Measurements from ENCODE around the gene CASP10. TPM values are rescaled to one million over a fixed set of nuclear protein-coding genes. Genes with fewer than 3 reads are reported as not detected.
"Not testable (repeated sequence)": the region's sequence is repeated elsewhere in the genome, so short reads cannot be mapped to it uniquely, and the experiment has no call there.

CASP10 gene
- total RNA-seq, 2 donors from 2014 or later = 44.3 to 56.0 TPM

GRCh38 chr2:201219328-201220096 is 36.6 kb downstream of the CASP10 start:
- DNase-seq = peak; percentile 45 to 83
- intact Hi-C loops (cut with DNase I, micrococcal nuclease) = no loop called here
- peak; percentile 91 for ATAC-seq

GRCh38 chr2:201220102-201220570 is 37.2 kb downstream of the CASP10 start:
- ATAC-seq (peak; percentile 37), DNase-seq (peak; percentile 47 to 53)
- intact Hi-C loops (cut with DNase I, micrococcal nuclease) = no loop called here

- ATAC-seq (no peak), DNase-seq (no peak)
- intact Hi-C loops (cut with DNase I, micrococcal nuclease) = no loop called here
Measured at GRCh38 chr2:201223089-201224073, 40.4 kb downstream of the CASP10 start.

GRCh38 chr2:201228271-201228911 is 45.5 kb downstream of the CASP10 start:
- intact Hi-C loops (cut with DNase I, micrococcal nuclease) = no loop called here
- DNase-seq = no peak
- no peak for ATAC-seq

GRCh38 chr2:201228912-201229290 is 46.0 kb downstream of the CASP10 start:
- intact Hi-C loops (cut with DNase I, micrococcal nuclease) = no loop called here
- DNase-seq = peak; percentile 27 to 53
- ATAC-seq = peak; percentile 15

GRCh38 chr2:201231781-201232466 is 49.0 kb downstream of the CASP10 start:
- intact Hi-C loops (cut with DNase I, micrococcal nuclease) = no loop called here
- DNase-seq = peak; percentile 94 to 97
- ATAC-seq = peak; percentile 73

- ATAC-seq (no peak), DNase-seq (no peak)
- intact Hi-C loops (cut with DNase I, micrococcal nuclease) = no loop called here
Measured at GRCh38 chr2:201232467-201232815, 49.5 kb downstream of the CASP10 start.

- intact Hi-C loops (cut with DNase I, micrococcal nuclease) = no loop called here
- peak; percentile 90 for ATAC-seq
- peak; percentile 87 to 94 for DNase-seq
Measured at GRCh38 chr2:201233192-201233811, 50.4 kb downstream of the CASP10 start.

- peak; percentile 42 for DNase-seq
- peak; percentile 16 for ATAC-seq
- intact Hi-C loops (cut with DNase I, micrococcal nuclease) = no loop called here
Measured at GRCh38 chr2:201233812-201234662, 51.1 kb downstream of the CASP10 start.

- DNase-seq (no peak), ATAC-seq (no peak)
- intact Hi-C loops (cut with DNase I, micrococcal nuclease) = no loop called here
Measured at GRCh38 chr2:201234663-201235135, 51.8 kb downstream of the CASP10 start.

GRCh38 chr2:201235860-201236811 is 53.2 kb downstream of the CASP10 start:
- intact Hi-C loops (cut with DNase I, micrococcal nuclease) = no loop called here
- DNase-seq (peak in 1 of 2 donors; percentile 36), ATAC-seq (no peak)

- no peak for DNase-seq
- intact Hi-C loops (cut with DNase I, micrococcal nuclease) = no loop called here
- ATAC-seq = no peak
Measured at GRCh38 chr2:201237486-201238123, 54.7 kb downstream of the CASP10 start.

- intact Hi-C loops (cut with DNase I, micrococcal nuclease); ATAC-seq: not testable (repeated sequence)
- peak in 1 of 2 donors; percentile 39 for DNase-seq
Measured at GRCh38 chr2:201239167-201239935, 56.4 kb downstream of the CASP10 start.

- DNase-seq = no peak
- no peak for ATAC-seq
- intact Hi-C loops (cut with DNase I, micrococcal nuclease) = loop anchor here in 1 of 2 donors (5.0 kb wide), 1 partner anchor 120 kb away; no protein-coding TSS in a partner anchor
Measured at GRCh38 chr2:201242571-201243277, 59.8 kb downstream of the CASP10 start.
